HEK293 (cell line): Measurements from ENCODE around the gene MTMR11.

ENCODE experiments used
- CTCF ChIA-PET: fragments of 350-600 bp; formaldehyde crosslinking; extraction: SDS; loops from one replicate; lab custom pipeline; 2021; ENCODE audit warnings: antibody characterized with exemption; lab: Yijun Ruan, JAX
- POLR2A ChIA-PET: fragments of 300-600 bp; formaldehyde crosslinking; extraction: SDS; loops from one replicate; lab custom pipeline; 2020; ENCODE audit warnings: antibody characterized with exemption, inconsistent platforms; lab: Yijun Ruan, JAX
- H3K27ac ChIP-seq: fragments of 200-500 bp; sonication (Bioruptor generic); 2 replicates; pipeline ENCODE4 v1.5.1; 2014; ENCODE audit warnings: low read depth, low read length, control low read depth, inconsistent platforms; ENCODE audit errors: extremely low read depth
- H3K36me3 ChIP-seq, 2 experiments: fragments of 200-500 bp in 1 of 2; sonication (Bioruptor generic) in 1 of 2; 1 replicate in 1 of 2; 2 replicates in 1 of 2; pipeline ENCODE4 v1.5.1; 2014 to 2017; ENCODE audit warnings: inconsistent platforms in 2 of 2, low read length in 2 of 2; ENCODE audit not compliant: control insufficient read depth in 2 of 2, insufficient read depth in 1 of 2
- H3K4me1 ChIP-seq: fragments of 200-500 bp; sonication (Bioruptor generic); 2 replicates; pipeline ENCODE4 v1.5.1; 2014; ENCODE audit warnings: mild to moderate bottlenecking, low read length, inconsistent platforms; ENCODE audit not compliant: control insufficient read depth, insufficient read depth
- H3K4me3 ChIP-seq: 2 replicates; pipeline ENCODE4 v1.5.1; 2011; ENCODE audit warnings: low read depth, mild to moderate bottlenecking, control low read depth, low read length, moderate library complexity
- H3K9me3 ChIP-seq: fragments of 200-500 bp; sonication (Bioruptor generic); 2 replicates; pipeline ENCODE4 v1.5.1; 2014; ENCODE audit warnings: low read depth, low read length, inconsistent platforms; ENCODE audit not compliant: control insufficient read depth, insufficient read depth
- GLIS2 ChIP-seq: fragments of 450-650 bp; formaldehyde crosslinking; IDR thresholded peaks from 2 replicates; pipeline ENCODE4 v1.5.1; 2016; ENCODE audit warnings: missing biosample characterization, missing genetic modification characterization
- IKZF3 ChIP-seq: fragments of 450-650 bp; IDR thresholded peaks from 2 replicates; pipeline ENCODE4 v1.5.0; 2018; ENCODE audit warnings: missing biosample characterization, mild to moderate bottlenecking, missing genetic modification characterization, moderate library complexity
- KLF9 ChIP-seq: fragments of 450-650 bp; formaldehyde crosslinking; IDR thresholded peaks from 2 replicates; pipeline ENCODE4 v1.5.1; 2016; ENCODE audit warnings: missing biosample characterization, missing genetic modification characterization, low read depth
- PRDM1 ChIP-seq: fragments of 450-650 bp; formaldehyde crosslinking; IDR thresholded peaks from 2 replicates; pipeline ENCODE4; 2016; ENCODE audit warnings: missing biosample characterization, missing genetic modification characterization
- SP2 ChIP-seq: fragments of 450-650 bp; formaldehyde crosslinking; IDR thresholded peaks from 2 replicates; pipeline ENCODE4 v1.5.1; 2016; ENCODE audit warnings: missing biosample characterization, missing genetic modification characterization
- SP3 ChIP-seq: fragments of 450-650 bp; formaldehyde crosslinking; IDR thresholded peaks from 2 replicates; pipeline ENCODE4 v1.5.1; 2016; ENCODE audit warnings: missing biosample characterization, missing genetic modification characterization
- SP7 ChIP-seq: fragments of 450-650 bp; formaldehyde crosslinking; IDR thresholded peaks from 2 replicates; pipeline ENCODE4 v1.5.1; 2016; ENCODE audit warnings: missing biosample characterization, missing genetic modification characterization
- TCF7L2 ChIP-seq: IDR thresholded peaks from 2 replicates; pipeline ENCODE4 v1.6.1; 2011; ENCODE audit warnings: low read depth, mild to moderate bottlenecking, inconsistent platforms, low read length, moderate library complexity, borderline replicate concordance
- ZEB2 ChIP-seq: fragments of 450-650 bp; formaldehyde crosslinking; IDR thresholded peaks from 2 replicates; pipeline ENCODE4 v1.5.1; 2016; ENCODE audit warnings: missing biosample characterization, missing genetic modification characterization
- ZFHX2 ChIP-seq: fragments of 450-650 bp; formaldehyde crosslinking; conservative IDR thresholded peaks from 2 replicates; pipeline ENCODE4 v1.5.1; 2016; ENCODE audit warnings: missing biosample characterization, missing genetic modification characterization
- ZNF2 ChIP-seq: fragments of 450-650 bp; formaldehyde crosslinking; IDR thresholded peaks from 2 replicates; pipeline ENCODE4 v1.5.1; 2016; ENCODE audit warnings: missing biosample characterization, missing genetic modification characterization
- ZNF24 ChIP-seq: fragments of 450-650 bp; formaldehyde crosslinking; IDR thresholded peaks from 2 replicates; pipeline ENCODE4 v1.5.1; 2016; ENCODE audit warnings: missing biosample characterization, missing genetic modification characterization
- ZNF302 ChIP-seq: fragments of 450-650 bp; formaldehyde crosslinking; IDR thresholded peaks from 2 replicates; pipeline ENCODE4 v1.5.1; 2016; ENCODE audit warnings: missing biosample characterization, missing genetic modification characterization, low read depth
- ZNF335 ChIP-seq: fragments of 450-650 bp; formaldehyde crosslinking; conservative IDR thresholded peaks from 2 replicates; pipeline ENCODE4 v1.5.1; 2016; ENCODE audit warnings: missing biosample characterization, missing genetic modification characterization
- ZNF549 ChIP-seq: fragments of 450-650 bp; IDR thresholded peaks from 2 replicates; pipeline ENCODE4 v1.5.1; 2018; ENCODE audit warnings: missing biosample characterization, missing genetic modification characterization, mild to moderate bottlenecking, inconsistent platforms, moderate library complexity
- ZNF791 ChIP-seq: fragments of 450-650 bp; formaldehyde crosslinking; IDR thresholded peaks from 2 replicates; pipeline ENCODE4 v1.5.1; 2016; ENCODE audit warnings: missing biosample characterization, missing genetic modification characterization
- TF ChIP-seq, protein P1 (sequence below): fragments of 450-650 bp; formaldehyde crosslinking; IDR thresholded peaks from 2 replicates; pipeline ENCODE4 v1.5.1; 2016; ENCODE audit warnings: missing biosample characterization, missing genetic modification characterization
- TF ChIP-seq, protein P2 (sequence below): fragments of 450-650 bp; formaldehyde crosslinking; IDR thresholded peaks from 2 replicates; pipeline ENCODE4 v1.5.1; 2017; ENCODE audit warnings: missing biosample characterization, missing genetic modification characterization
- TF ChIP-seq, protein P3 (sequence below): fragments of 450-650 bp; IDR thresholded peaks from 2 replicates; pipeline ENCODE4 v1.5.1; 2018; ENCODE audit warnings: missing biosample characterization, mild to moderate bottlenecking, missing genetic modification characterization
- TF ChIP-seq, protein P4 (sequence below): fragments of 450-650 bp; formaldehyde crosslinking; IDR thresholded peaks from 2 replicates; pipeline ENCODE4 v1.5.1; 2017; ENCODE audit warnings: missing biosample characterization, missing genetic modification characterization
- TF ChIP-seq, protein P5 (sequence below): fragments of 450-650 bp; formaldehyde crosslinking; conservative IDR thresholded peaks from 2 replicates; pipeline ENCODE4 v1.5.1; 2016; ENCODE audit warnings: low read depth, missing biosample characterization, missing genetic modification characterization
- TF ChIP-seq, protein P6 (sequence below): fragments of 450-650 bp; formaldehyde crosslinking; optimal IDR thresholded peaks from 2 replicates; pipeline ENCODE3; 2016; ENCODE audit warnings: missing biosample characterization, mild to moderate bottlenecking, missing genetic modification characterization

MTMR11 gene

DNA sequence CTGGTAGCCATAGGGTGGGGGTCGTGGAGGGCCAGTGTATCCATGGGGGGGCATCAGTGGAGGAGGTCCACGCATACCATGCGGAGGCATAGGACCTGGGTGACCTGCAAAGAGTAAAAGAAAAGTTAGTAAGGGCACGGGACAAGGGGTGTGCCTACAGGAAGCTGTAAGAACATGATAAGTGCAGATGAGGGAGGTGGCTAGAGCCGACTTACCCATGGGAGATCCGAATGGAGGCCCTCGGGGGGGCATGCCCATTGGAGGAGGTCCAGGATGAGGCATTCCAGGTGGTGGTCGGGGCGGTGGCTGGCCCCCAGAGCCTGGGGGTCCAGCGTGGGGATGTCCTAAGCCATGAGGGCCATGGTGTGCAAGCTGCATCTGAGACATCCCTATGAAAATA, 13.1 kb downstream of the MTMR11 start:
- Histone ChIP-seq H3K4me3 (no peak overlapping the region), H3K27ac (no peak overlapping the region), H3K9me3 (no peaks in the 10 kb centered on the region), H3K36me3 (peaks cover 42 to 55% of the 10 kb centered on the region in 2 experiments), H3K4me1 (0 out of 2 replicates have a peak, but pooled peaks cover 2% of the 10 kb centered on the region)
- ChIA-PET POLR2A (no interaction called here), CTCF (no interaction called here)
- TF ChIP-seq GLIS2 (tag by site-specific recombination) (peak; percentile 30; the same call in 1 of the 2 replicates), ZNF335 (tag by site-specific recombination) (no peak)

DNA sequence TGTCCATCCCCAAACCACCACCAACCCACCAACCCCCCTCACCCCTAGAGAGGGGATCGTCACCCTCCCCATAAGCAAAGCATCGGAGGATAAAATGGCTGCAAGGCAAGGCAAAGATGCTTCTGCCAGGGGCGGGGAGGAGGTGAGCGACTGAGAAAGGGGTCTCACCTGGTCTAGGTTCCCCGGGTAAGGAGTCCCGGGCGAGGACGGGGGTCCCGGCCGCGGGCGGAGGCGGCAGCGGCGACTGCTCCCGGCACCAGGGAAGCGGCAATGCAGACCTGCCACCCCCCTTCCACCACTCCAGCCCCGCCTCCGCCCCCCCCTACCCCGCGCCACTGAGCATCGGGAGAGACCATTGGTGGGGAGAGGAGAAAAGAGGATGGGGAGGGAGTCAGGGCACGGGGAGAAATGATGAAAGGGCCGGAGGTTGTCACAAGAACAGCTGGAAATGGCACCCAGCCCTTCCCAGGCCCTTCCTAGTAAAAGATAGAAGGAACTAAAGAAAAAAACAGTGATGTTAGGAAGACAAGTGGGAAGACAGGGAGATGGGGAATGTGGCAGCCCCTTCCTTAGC, 19.0 kb downstream of the MTMR11 start, which contains the start of gene SV2A:
Gene SV2A, minus strand, starts transcription at position 274 of the 574 bp plus-strand sequence. CDS start 4,004 bp downstream, outside the sequence.
- peak within 1 kb of the TSS; percentile 84 for H3K4me3 ChIP-seq
- H3K4me1 ChIP-seq = 0 out of 2 replicates have a peak, but pooled peaks cover 3% of the 10 kb centered on the region
- peak within 1 kb of the TSS; percentile 37; the same call in 1 of the 2 replicates for H3K27ac ChIP-seq
- ChIA-PET CTCF (no interaction called here), POLR2A (interaction anchor here (0.7 to 1.9 kb wide), 2 partner anchors 31 to 232 kb away, joined by 3 to 12 read pairs; partner anchors contain the start of gene PLEKHO1)
- peaks cover 6 to 31% of the 10 kb centered on the region in 2 experiments; a peak in 2 of 3 replicates for H3K36me3 ChIP-seq
- no peaks in the 10 kb centered on the region for H3K9me3 ChIP-seq
- TF ChIP-seq SP3 (tag by site-specific recombination) = peak; percentile 45; the same call in 1 of the 2 replicates
- TF ChIP-seq IKZF3 (tag by site-specific recombination) = peak; percentile 61; the same call in 1 of the 2 replicates
- TF ChIP-seq ZEB2 = no peak
- TF ChIP-seq, protein P1, sequence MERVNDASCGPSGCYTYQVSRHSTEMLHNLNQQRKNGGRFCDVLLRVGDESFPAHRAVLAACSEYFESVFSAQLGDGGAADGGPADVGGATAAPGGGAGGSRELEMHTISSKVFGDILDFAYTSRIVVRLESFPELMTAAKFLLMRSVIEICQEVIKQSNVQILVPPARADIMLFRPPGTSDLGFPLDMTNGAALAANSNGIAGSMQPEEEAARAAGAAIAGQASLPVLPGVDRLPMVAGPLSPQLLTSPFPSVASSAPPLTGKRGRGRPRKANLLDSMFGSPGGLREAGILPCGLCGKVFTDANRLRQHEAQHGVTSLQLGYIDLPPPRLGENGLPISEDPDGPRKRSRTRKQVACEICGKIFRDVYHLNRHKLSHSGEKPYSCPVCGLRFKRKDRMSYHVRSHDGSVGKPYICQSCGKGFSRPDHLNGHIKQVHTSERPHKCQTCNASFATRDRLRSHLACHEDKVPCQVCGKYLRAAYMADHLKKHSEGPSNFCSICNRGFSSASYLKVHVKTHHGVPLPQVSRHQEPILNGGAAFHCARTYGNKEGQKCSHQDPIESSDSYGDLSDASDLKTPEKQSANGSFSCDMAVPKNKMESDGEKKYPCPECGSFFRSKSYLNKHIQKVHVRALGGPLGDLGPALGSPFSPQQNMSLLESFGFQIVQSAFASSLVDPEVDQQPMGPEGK (tag by site-specific recombination) = peak; percentile 79
- TF ChIP-seq PRDM1 (tag by site-specific recombination) = peak; percentile 60
- TF ChIP-seq ZNF302 = no peak
- peak; percentile 33; the same call in 1 of the 2 replicates for TF ChIP-seq ZFHX2 (tag by site-specific recombination)
- TF ChIP-seq, protein P2, sequence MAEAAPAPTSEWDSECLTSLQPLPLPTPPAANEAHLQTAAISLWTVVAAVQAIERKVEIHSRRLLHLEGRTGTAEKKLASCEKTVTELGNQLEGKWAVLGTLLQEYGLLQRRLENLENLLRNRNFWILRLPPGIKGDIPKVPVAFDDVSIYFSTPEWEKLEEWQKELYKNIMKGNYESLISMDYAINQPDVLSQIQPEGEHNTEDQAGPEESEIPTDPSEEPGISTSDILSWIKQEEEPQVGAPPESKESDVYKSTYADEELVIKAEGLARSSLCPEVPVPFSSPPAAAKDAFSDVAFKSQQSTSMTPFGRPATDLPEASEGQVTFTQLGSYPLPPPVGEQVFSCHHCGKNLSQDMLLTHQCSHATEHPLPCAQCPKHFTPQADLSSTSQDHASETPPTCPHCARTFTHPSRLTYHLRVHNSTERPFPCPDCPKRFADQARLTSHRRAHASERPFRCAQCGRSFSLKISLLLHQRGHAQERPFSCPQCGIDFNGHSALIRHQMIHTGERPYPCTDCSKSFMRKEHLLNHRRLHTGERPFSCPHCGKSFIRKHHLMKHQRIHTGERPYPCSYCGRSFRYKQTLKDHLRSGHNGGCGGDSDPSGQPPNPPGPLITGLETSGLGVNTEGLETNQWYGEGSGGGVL (tag by site-specific recombination) = peak; percentile 91
- TF ChIP-seq, protein P3, sequence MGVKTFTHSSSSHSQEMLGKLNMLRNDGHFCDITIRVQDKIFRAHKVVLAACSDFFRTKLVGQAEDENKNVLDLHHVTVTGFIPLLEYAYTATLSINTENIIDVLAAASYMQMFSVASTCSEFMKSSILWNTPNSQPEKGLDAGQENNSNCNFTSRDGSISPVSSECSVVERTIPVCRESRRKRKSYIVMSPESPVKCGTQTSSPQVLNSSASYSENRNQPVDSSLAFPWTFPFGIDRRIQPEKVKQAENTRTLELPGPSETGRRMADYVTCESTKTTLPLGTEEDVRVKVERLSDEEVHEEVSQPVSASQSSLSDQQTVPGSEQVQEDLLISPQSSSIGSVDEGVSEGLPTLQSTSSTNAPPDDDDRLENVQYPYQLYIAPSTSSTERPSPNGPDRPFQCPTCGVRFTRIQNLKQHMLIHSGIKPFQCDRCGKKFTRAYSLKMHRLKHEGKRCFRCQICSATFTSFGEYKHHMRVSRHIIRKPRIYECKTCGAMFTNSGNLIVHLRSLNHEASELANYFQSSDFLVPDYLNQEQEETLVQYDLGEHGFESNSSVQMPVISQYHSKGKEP (tag by site-specific recombination) = no peak
- TF ChIP-seq TCF7L2 = no peak
- 0 out of 2 replicates have a peak, but pooled peaks have one; percentile 9 for TF ChIP-seq ZNF24 (tag by site-specific recombination)
- 0 out of 2 replicates have a peak, but pooled peaks have one; percentile 36 for TF ChIP-seq ZNF2
- TF ChIP-seq, protein P4, sequence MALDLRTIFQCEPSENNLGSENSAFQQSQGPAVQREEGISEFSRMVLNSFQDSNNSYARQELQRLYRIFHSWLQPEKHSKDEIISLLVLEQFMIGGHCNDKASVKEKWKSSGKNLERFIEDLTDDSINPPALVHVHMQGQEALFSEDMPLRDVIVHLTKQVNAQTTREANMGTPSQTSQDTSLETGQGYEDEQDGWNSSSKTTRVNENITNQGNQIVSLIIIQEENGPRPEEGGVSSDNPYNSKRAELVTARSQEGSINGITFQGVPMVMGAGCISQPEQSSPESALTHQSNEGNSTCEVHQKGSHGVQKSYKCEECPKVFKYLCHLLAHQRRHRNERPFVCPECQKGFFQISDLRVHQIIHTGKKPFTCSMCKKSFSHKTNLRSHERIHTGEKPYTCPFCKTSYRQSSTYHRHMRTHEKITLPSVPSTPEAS (tag by site-specific recombination) = no peak
- no peak for TF ChIP-seq ZNF549 (tag by site-specific recombination)
- no peak for TF ChIP-seq ZNF791 (tag by site-specific recombination)
- peak; percentile 70 for TF ChIP-seq SP2 (tag by site-specific recombination)
- TF ChIP-seq, protein P5, sequence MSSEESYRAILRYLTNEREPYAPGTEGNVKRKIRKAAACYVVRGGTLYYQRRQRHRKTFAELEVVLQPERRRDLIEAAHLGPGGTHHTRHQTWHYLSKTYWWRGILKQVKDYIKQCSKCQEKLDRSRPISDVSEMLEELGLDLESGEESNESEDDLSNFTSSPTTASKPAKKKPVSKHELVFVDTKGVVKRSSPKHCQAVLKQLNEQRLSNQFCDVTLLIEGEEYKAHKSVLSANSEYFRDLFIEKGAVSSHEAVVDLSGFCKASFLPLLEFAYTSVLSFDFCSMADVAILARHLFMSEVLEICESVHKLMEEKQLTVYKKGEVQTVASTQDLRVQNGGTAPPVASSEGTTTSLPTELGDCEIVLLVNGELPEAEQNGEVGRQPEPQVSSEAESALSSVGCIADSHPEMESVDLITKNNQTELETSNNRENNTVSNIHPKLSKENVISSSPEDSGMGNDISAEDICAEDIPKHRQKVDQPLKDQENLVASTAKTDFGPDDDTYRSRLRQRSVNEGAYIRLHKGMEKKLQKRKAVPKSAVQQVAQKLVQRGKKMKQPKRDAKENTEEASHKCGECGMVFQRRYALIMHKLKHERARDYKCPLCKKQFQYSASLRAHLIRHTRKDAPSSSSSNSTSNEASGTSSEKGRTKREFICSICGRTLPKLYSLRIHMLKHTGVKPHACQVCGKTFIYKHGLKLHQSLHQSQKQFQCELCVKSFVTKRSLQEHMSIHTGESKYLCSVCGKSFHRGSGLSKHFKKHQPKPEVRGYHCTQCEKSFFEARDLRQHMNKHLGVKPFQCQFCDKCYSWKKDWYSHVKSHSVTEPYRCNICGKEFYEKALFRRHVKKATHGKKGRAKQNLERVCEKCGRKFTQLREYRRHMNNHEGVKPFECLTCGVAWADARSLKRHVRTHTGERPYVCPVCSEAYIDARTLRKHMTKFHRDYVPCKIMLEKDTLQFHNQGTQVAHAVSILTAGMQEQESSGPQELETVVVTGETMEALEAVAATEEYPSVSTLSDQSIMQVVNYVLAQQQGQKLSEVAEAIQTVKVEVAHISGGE = peak; percentile 15; the same call in 1 of the 2 replicates
- peak; percentile 66 for TF ChIP-seq KLF9 (tag by site-specific recombination)
- TF ChIP-seq, protein P6, sequence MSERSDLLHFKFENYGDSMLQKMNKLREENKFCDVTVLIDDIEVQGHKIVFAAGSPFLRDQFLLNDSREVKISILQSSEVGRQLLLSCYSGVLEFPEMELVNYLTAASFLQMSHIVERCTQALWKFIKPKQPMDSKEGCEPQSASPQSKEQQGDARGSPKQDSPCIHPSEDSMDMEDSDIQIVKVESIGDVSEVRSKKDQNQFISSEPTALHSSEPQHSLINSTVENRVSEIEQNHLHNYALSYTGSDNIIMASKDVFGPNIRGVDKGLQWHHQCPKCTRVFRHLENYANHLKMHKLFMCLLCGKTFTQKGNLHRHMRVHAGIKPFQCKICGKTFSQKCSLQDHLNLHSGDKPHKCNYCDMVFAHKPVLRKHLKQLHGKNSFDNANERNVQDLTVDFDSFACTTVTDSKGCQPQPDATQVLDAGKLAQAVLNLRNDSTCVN (tag by site-specific recombination) = peak; percentile 21
- TF ChIP-seq SP7 (tag by site-specific recombination) = peak; percentile 22; the same call in 1 of the 2 replicates
